ENCODE results near the gene PPIB.

DNA sequence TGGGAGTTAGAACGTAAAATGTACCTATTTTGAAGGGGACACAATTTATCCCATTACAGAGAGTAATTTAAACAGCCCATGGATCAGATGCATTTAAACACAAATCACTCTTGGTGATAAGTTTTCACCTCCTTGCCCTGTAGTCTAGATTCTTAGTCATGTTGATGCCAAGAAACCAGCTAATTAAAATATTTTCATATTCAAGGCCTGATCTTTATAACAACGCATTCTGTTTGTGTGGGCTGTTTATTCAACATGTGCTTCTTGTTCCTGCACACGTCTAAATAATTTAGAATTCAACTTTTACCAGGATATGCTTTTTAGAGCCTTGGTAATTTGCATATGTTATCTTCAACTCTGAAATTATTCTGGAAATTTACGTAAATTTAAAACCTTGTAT is 41.2 kb downstream of the PPIB start:
- TF ChIP-seq, protein P1, sequence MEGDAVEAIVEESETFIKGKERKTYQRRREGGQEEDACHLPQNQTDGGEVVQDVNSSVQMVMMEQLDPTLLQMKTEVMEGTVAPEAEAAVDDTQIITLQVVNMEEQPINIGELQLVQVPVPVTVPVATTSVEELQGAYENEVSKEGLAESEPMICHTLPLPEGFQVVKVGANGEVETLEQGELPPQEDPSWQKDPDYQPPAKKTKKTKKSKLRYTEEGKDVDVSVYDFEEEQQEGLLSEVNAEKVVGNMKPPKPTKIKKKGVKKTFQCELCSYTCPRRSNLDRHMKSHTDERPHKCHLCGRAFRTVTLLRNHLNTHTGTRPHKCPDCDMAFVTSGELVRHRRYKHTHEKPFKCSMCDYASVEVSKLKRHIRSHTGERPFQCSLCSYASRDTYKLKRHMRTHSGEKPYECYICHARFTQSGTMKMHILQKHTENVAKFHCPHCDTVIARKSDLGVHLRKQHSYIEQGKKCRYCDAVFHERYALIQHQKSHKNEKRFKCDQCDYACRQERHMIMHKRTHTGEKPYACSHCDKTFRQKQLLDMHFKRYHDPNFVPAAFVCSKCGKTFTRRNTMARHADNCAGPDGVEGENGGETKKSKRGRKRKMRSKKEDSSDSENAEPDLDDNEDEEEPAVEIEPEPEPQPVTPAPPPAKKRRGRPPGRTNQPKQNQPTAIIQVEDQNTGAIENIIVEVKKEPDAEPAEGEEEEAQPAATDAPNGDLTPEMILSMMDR (optimal IDR thresholded peaks at IDR 0.05 in 1 of 3, IDR thresholded peaks at IDR 0.05 in 1 of 3, conservative IDR thresholded peaks at IDR 0.05 in 1 of 3; ENCODE audit: extremely low read depth in 1 of 3, insufficient read depth in 2 of 3, low read length in 3 of 3) = no peak
- no peak for TF ChIP-seq EZH2 (IDR thresholded peaks at IDR 0.05; ENCODE audit: low read length)
